Stimulated activated memory B cell treated with anti-CD40 and anti-IgM and Interleukin-4, amounts not matched to agents 10 μg/mL and 1 μg/mL and 100 μg/mL, for 72 hours (primary cell): ENCODE results near the gene PRDX5.
A peak's percentile ranks its signal among the peaks of the same experiment; 100 is the strongest.
"Not testable (repeated sequence)": the region's sequence is repeated elsewhere in the genome, so short reads cannot be mapped to it uniquely, and the experiment has no call there.

Experiments used
- ATAC-seq: fragments of 150-1000 bp; cut with Tn5 transposase; 2 replicates; pipeline ENCODE4 v1.10.0; 2021
- H3K27ac Mint-ChIP-seq: one replicate; pipeline ENCODE4 v1.8.0; 2022; ENCODE audit warnings: mild to moderate bottlenecking, mixed read lengths
- H3K27me3 Mint-ChIP-seq: one replicate; pipeline ENCODE4 v1.8.0; 2022; ENCODE audit warnings: mixed read lengths
- H3K36me3 Mint-ChIP-seq: one replicate; pipeline ENCODE4 v1.8.0; 2022; ENCODE audit warnings: mixed read lengths
- H3K4me1 Mint-ChIP-seq: one replicate; pipeline ENCODE4 v1.8.0; 2022; ENCODE audit warnings: mixed read lengths
- H3K4me3 Mint-ChIP-seq: one replicate; pipeline ENCODE4 v1.8.0; 2022; ENCODE audit warnings: mild to moderate bottlenecking, moderate library complexity, mixed read lengths
- H3K9me3 Mint-ChIP-seq: one replicate; pipeline ENCODE4 v1.8.0; 2022; ENCODE audit warnings: mixed read lengths

PRDX5 gene

GRCh38 chr11:64297699-64298358, 20.1 kb upstream of the PRDX5 start:
- Mint-ChIP-seq H3K36me3 (no peaks in the 10 kb centered on the region), H3K4me3 (no peak overlapping the region), H3K4me1 (peaks cover 28% of the 10 kb centered on the region), H3K9me3 (no peaks in the 10 kb centered on the region), H3K27ac (no peak overlapping the region), H3K27me3 (peaks cover 86% of the 10 kb centered on the region)
- ATAC-seq: no peak

- peaks cover 72% of the 10 kb centered on the region for H3K27me3 Mint-ChIP-seq
- H3K27ac Mint-ChIP-seq: no peak overlapping the region
- no peaks in the 10 kb centered on the region for H3K9me3 Mint-ChIP-seq
- no peaks in the 10 kb centered on the region for H3K36me3 Mint-ChIP-seq
- no peak for ATAC-seq
- peak overlapping the region; percentile 29 for H3K4me3 Mint-ChIP-seq
- H3K4me1 Mint-ChIP-seq: peaks cover 34% of the 10 kb centered on the region
Observed at GRCh38 chr11:64298966-64299846, 18.7 kb upstream of the PRDX5 start.

DNA sequence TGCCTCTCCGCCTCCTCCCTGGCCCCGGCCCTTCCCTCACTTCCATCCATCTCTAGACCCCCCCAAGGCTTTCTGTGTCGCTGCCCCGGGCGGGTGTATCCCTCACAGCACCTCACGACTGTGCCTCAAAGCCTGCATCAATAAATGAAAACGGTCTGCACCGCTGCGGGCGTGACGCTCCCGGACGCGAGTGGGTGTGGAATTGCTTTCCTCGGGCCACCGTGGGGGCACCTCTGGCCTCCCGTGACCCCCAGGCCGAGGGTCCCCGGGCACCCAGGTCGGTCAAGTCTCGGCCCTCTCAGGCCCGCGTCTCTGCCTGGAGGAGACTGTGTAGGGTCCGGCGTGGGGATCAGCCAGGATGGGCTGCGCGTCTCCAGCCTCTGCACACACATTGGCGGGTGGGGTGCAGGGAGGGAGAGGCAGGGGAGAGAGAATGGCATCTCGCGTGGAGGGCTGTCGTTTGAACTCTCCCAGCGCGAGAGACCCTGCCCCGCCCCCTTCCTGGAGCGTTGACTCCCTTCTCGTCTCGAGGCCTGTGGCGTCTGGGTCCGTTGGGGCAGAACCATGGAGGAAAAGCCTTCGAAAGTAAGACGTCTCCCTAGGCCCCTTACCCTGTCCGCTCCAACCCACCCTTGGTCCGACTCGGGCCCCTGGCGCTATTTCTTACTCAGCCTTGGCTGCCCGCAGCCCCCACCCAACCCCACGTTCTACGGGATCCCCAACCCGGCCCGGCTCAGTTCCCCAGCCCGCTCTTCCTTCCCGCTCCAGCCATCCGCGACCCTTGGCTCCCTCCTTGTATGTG, 17.9 kb upstream of the PRDX5 start, which contains the start of gene CATSPERZ:
Gene CATSPERZ, plus strand, starts transcription at position 512 of the 802 bp plus-strand sequence. Its CDS starts 53 bp downstream, at position 565.
- no peak for ATAC-seq
- H3K27me3 Mint-ChIP-seq: peaks cover 64% of the 10 kb centered on the region

GRCh38 chr11:64303109-64304031, 14.6 kb upstream of the PRDX5 start:
- H3K27ac Mint-ChIP-seq: peak overlapping the region; percentile 99
- no peak for ATAC-seq
- peaks cover 31% of the 10 kb centered on the region for H3K27me3 Mint-ChIP-seq
- H3K36me3 Mint-ChIP-seq: peaks cover 5% of the 10 kb centered on the region
- H3K4me3 Mint-ChIP-seq: peak overlapping the region; percentile 94
- no peaks in the 10 kb centered on the region for H3K9me3 Mint-ChIP-seq
- peaks cover 47% of the 10 kb centered on the region for H3K4me1 Mint-ChIP-seq

More for the DNA sequence above, 17.9 kb upstream of the PRDX5 start, which contains the start of gene CATSPERZ:
- Mint-ChIP-seq H3K36me3 (no peaks in the 10 kb centered on the region), H3K9me3 (no peaks in the 10 kb centered on the region), H3K4me1 (peaks cover 37% of the 10 kb centered on the region), H3K4me3 (peak within 1 kb of the TSS; percentile 67), H3K27ac (no peak within 1 kb of the TSS)

- H3K27ac Mint-ChIP-seq: peak overlapping the region; percentile 99
- H3K4me3 Mint-ChIP-seq: peak overlapping the region; percentile 94
- no peak for ATAC-seq
Observed at GRCh38 chr11:64304032-64304315, 13.9 kb upstream of the PRDX5 start.

GRCh38 chr11:64304316-64305072, 13.4 kb upstream of the PRDX5 start:
- H3K4me1 Mint-ChIP-seq: peaks cover 42% of the 10 kb centered on the region
- peak overlapping the region; percentile 99 for H3K27ac Mint-ChIP-seq
- H3K27me3 Mint-ChIP-seq: peaks cover 19% of the 10 kb centered on the region
- peaks cover 5% of the 10 kb centered on the region for H3K36me3 Mint-ChIP-seq
- H3K9me3 Mint-ChIP-seq: no peaks in the 10 kb centered on the region
- peak overlapping the region; percentile 94 for H3K4me3 Mint-ChIP-seq
- ATAC-seq: peak; percentile 56

More at GRCh38 chr11:64304032-64304315, 13.9 kb upstream of the PRDX5 start:
- H3K4me1 Mint-ChIP-seq: peaks cover 47% of the 10 kb centered on the region
- peaks cover 25% of the 10 kb centered on the region for H3K27me3 Mint-ChIP-seq
- peaks cover 5% of the 10 kb centered on the region for H3K36me3 Mint-ChIP-seq
- H3K9me3 Mint-ChIP-seq: no peaks in the 10 kb centered on the region

DNA sequence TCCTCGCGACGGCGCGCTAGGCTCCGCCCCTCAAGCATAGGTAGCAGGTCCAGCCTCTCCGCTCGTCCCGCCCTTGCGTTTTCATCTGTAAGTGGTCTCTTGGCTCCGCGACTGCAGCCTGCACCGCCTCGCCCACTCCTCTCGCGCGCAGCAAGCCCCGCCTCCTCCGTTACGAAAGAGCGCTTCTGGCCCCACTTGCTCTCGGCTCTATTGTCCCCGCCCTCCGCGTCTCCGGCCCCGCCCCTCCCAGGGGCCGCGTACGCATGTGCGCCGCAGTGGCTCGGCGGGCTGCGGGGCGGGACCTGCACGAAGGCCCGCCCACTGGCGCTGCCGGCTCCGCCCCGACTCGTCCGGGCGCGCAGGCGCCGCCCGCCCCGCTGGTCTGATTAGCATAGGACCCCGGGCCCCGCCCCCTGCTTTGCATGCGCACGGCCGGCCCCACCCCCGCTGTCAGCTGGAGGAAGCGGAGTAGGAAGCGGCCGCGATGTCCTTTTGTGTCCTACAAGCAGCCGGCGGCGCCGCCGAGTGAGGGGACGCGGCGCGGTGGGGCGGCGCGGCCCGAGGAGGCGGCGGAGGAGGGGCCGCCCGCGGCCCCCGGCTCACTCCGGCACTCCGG, 12.7 kb upstream of the PRDX5 start, which contains the start of gene ESRRA:
Gene ESRRA, plus strand, starts transcription at position 450 of the 616 bp plus-strand sequence. CDS start 1,656 bp downstream, outside the sequence.
- no peaks in the 10 kb centered on the region for H3K9me3 Mint-ChIP-seq
- peak; percentile 91 for ATAC-seq

GRCh38 chr11:64305691-64306562, 12.0 kb upstream of the PRDX5 start:
- Mint-ChIP-seq H3K27ac (peak overlapping the region; percentile 99), H3K4me3 (peak overlapping the region; percentile 99), H3K4me1 (peaks cover 28% of the 10 kb centered on the region), H3K36me3 (peaks cover 5% of the 10 kb centered on the region), H3K9me3 (no peaks in the 10 kb centered on the region), H3K27me3 (peaks cover 5% of the 10 kb centered on the region)
- ATAC-seq: peak; percentile 56

More for the DNA sequence above, 12.7 kb upstream of the PRDX5 start, which contains the start of gene ESRRA:
- Mint-ChIP-seq H3K36me3 (peaks cover 5% of the 10 kb centered on the region), H3K27ac (peak within 1 kb of the TSS; percentile 99), H3K27me3 (peaks cover 12% of the 10 kb centered on the region), H3K4me3 (peak within 1 kb of the TSS; percentile 99), H3K4me1 (peaks cover 35% of the 10 kb centered on the region)

GRCh38 chr11:64306563-64306875, 11.4 kb upstream of the PRDX5 start:
- H3K4me3 Mint-ChIP-seq: peak overlapping the region; percentile 99
- H3K4me1 Mint-ChIP-seq: peaks cover 26% of the 10 kb centered on the region
- H3K27ac Mint-ChIP-seq: peak overlapping the region; percentile 99
- H3K36me3 Mint-ChIP-seq: peaks cover 5% of the 10 kb centered on the region
- no peaks in the 10 kb centered on the region for H3K9me3 Mint-ChIP-seq
- no peak for ATAC-seq
- H3K27me3 Mint-ChIP-seq: no peaks in the 10 kb centered on the region

GRCh38 chr11:64306876-64307622, 10.9 kb upstream of the PRDX5 start:
- Mint-ChIP-seq H3K27ac (peak overlapping the region; percentile 99), H3K9me3 (no peaks in the 10 kb centered on the region), H3K4me3 (peak overlapping the region; percentile 99), H3K4me1 (peaks cover 26% of the 10 kb centered on the region), H3K36me3 (peaks cover 5% of the 10 kb centered on the region), H3K27me3 (no peaks in the 10 kb centered on the region)
- no peak for ATAC-seq

GRCh38 chr11:64307795-64308194, 10.1 kb upstream of the PRDX5 start:
- not testable (repeated sequence) for H3K36me3 Mint-ChIP-seq, ATAC-seq, H3K27me3 Mint-ChIP-seq, H3K9me3 Mint-ChIP-seq
- Mint-ChIP-seq H3K4me1 (peaks cover 32% of the 10 kb centered on the region), H3K27ac (peak overlapping the region; percentile 66), H3K4me3 (peak overlapping the region; percentile 36)

DNA sequence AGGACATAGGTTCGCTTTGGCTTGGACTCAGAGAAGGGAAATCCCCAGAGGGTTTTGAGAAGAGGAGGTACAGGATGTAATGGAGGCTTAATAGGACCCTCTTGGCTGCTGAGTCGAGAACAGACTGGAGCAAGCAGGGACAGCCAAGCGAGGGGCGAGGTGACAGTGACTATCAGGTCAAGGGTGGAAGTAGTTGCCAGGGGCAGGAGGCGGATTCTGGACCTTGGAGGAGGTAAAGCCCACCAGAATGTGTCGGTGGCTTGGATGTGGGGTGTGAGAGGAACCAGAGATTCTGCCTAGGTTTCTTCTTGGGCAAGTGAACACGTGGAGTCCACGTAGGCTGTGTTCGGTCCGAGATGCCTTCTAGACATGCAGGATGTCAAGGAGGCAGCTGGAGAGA, 5.0 kb upstream of the PRDX5 start:
- peak overlapping the region; percentile 46 for H3K27ac Mint-ChIP-seq
- peaks cover 21% of the 10 kb centered on the region for H3K36me3 Mint-ChIP-seq
- peaks cover 25% of the 10 kb centered on the region for H3K4me1 Mint-ChIP-seq
- H3K27me3 Mint-ChIP-seq: no peaks in the 10 kb centered on the region
- H3K4me3 Mint-ChIP-seq: no peak overlapping the region
- no peak for ATAC-seq
- H3K9me3 Mint-ChIP-seq: no peaks in the 10 kb centered on the region
